NCI-H1417 treated with DMSO at 0.1 percent for 48 hours (cell line): ENCODE data around the gene MYH4.

Experiments
- DNase-seq: peaks from one replicate; lab custom pipeline; 2025; lab: John Stamatoyannopoulos, UW

Gene MYH4

GRCh38 chr17:10469459-10469858 lies at the start of gene MYH4:
TSS of gene MYH4 (minus strand) at chr17:10469559. CDS start at chr17:10466745, 2,814 bp downstream.
- DNase-seq = no peak

- no peak for DNase-seq
Measured at GRCh38 chr17:10518271-10519037, 49.1 kb upstream of the MYH4 start, which contains the start of gene MYH1. TSS of gene MYH1 (minus strand) at chr17:10518542. CDS start at chr17:10516642, 1,900 bp downstream.

DNA sequence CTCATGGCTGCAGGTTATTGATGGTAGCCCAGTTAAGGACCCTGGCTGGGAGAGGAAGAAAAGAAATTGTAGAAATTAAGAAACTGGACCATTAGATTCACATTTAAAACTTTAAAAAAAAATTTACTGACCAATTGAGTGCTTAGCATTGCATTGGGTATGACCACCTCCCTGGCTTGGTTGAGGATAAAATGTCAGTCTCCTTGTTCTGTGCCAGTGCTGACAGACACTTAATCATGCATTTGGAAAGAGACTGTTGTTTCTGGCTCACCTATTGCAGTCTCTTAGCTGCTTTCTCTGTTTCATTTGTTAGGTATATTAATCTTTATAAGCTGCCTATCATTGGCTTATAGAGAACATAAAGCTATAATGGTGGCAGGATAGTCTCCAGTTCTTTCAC lies 47.3 kb upstream of the MYH4 start:
- no peak for DNase-seq

GRCh38 chr17:10516065-10516464 lies 46.7 kb upstream of the MYH4 start:
- DNase-seq = no peak

- no peak for DNase-seq
Measured at GRCh38 chr17:10513299-10514067, 44.1 kb upstream of the MYH4 start.

DNA sequence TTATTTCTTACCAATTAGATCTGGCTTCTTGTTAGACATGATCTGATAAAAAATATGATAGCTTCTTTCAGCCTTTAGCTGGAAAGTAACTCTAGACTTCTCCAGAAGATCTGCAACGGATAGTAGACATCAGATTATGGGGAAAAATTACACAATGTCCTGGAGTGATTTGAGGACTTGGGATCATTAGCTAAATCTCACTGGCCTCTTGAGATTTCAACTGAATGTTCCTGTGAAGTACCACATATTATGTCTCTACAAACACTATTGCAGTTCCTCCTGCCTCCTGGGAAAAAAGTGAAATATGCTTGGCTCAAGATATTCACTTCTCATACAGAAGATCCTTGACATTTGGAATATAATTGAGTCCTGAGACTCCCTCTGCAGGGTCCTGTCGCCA lies 43.5 kb upstream of the MYH4 start:
- no peak for DNase-seq

- DNase-seq = no peak
Measured at GRCh38 chr17:10499950-10500349, 30.6 kb upstream of the MYH4 start.

DNA sequence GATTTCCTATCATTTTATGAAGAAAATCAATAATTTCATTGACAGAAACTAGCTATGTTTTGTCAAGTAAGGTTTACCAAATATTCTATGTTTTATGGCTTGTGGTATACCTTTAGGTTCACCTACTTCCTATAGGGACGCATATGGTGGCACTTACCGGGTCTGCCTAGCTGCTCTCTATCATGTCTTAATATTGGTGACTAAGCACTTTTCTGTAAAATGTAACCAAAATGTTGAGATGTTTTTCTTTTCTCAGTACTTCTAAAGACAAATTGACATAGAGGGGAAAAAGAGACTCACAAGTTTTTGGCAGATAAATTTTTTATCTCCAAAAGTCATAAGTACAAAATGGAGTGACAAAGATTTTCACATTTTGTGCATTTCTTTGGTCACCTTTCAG lies 22.6 kb upstream of the MYH4 start:
- DNase-seq = no peak

GRCh38 chr17:10482252-10482651 lies 12.9 kb upstream of the MYH4 start:
- no peak for DNase-seq

- no peak for DNase-seq
Measured at GRCh38 chr17:10477701-10478100, 8.3 kb upstream of the MYH4 start.

DNA sequence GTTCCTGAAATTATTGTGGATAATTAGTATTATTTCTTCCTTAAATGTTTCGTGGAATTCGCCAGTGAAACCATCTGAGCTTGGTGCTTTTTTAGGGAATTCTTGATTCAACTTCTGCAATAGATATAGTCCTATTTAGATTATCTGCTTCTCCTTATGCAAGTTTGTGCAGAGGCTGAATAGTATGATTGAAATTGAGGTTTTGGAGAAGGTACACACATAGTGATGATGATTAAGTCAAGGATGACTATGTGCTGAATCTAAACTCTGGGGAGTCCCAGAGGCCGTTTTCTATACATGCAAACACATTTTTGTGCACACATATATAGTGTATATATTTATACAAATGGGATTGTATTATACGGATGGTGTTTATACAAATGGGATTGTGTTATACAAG lies 5.2 kb upstream of the MYH4 start:
- no peak for DNase-seq

DNA sequence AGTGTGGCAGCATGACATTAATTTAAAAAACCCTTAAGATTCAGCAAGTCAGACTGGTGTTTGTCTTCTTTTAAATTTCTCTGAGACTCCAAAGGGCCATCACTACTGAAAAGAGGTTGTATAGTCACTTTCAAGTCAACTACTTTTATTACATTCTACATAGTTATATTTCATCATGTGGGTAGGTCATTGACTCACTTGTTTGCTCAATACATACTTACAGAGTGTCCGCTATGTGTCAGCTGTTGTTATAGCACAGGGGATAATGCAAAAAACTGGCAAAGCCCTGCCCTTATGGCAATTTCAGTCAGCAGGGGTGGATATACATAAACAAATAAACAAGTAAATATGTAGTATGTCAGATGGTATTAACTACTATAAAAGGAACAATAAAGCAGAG lies 2.5 kb upstream of the MYH4 start:
- no peak for DNase-seq

DNA sequence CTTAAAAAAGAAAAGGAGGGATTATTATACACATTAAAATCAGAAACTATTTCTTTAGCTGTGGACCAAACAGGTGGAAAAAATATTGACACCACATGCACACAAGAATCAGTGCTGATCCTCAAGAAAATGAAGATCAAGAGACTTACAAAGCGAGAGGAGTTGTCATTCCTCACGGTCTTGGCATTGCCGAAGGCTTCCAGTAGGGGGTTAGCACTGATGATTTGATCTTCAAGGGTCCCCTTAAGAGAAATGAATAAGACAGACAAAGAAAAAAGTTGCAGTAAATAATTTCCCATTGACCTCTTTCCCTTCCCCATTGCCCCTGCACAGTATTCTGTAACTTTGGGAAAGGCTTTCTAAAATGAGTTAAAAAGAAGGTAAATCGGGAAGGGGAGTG lies 6.0 kb downstream of the MYH4 start:
- no peak for DNase-seq

- no peak for DNase-seq
Measured at GRCh38 chr17:10460062-10460461, 9.3 kb downstream of the MYH4 start.

DNA sequence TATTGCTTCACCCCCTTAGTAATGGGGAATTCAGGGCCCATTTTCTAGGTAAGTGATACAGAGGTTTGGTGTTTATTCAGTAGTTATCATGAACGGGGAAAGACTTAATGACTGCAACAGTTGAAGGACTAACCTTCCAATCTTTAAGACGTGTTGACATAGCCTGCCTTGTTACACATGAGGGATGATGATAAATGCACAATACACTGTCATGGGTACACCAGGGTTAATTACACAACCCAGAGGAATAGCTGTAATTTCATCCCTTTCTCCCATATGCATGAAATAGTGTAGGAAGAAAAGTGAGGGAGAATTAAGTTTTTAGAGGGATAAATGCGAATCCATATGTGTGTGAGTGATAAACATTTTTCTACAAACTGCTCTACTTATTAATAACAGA lies 10.7 kb downstream of the MYH4 start:
- DNase-seq = no peak

GRCh38 chr17:10457952-10458351 lies 11.4 kb downstream of the MYH4 start:
- DNase-seq = no peak

GRCh38 chr17:10447026-10447931 lies 22.1 kb downstream of the MYH4 start:
- DNase-seq = no peak

DNA sequence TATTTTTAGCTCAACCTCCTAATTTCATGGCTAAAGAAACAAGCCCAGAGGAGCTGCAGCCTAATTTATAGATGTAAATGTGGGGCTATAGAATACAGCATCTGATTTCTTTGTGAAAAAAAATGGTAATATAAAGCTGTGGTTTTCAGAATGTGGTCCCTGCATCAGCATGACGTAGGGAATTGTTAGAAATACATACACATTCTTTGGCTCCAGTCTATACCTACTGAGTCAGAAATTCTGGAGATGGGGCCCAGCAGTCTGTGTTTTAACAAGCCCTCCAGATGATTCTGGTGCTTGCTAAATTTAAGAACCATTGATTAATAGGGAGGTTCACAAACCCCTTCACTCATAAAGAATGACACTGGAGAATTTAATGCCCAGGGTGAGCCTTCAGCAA lies 29.5 kb downstream of the MYH4 start:
- DNase-seq = no peak

DNA sequence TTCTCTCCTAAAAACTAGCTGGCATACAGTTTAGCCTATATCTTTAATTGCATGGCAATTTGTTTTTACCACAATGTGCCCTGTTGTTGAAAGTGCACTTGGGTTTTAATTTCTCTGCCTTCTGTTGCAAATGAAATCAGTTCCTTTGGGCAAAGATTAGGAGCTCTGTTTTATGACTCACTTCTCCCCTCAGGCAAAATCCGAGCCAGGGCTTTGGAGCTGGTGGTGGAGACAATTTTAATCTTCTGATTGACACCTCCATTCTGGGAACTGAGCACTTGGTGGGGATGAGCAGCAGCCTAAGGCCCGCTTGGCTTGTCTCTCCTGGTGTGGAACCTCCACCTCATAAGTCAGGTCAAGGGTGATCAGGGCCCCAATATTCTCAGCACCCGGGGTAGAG lies 34.3 kb downstream of the MYH4 start:
- no peak for DNase-seq

- DNase-seq = no peak
Measured at GRCh38 chr17:10429421-10430045, 39.8 kb downstream of the MYH4 start.

DNA sequence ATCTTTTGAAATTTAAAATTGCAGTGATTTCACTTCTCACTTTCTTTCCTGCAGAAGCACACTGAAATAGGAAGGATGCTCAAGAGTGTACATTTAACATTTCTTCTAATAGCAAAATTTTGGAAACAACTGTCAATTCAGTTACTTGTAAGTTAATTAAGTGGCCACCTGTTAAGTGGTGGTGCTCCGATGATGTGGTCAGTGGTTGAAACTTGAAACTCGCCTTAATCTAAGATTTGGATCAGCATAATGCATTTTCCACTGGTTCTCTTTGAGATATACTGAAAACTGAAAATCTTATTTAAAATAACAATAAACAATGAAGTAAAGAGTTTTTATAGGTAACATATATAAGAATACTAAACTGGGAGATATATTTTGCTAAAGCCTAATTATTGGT lies 40.6 kb downstream of the MYH4 start:
- no peak for DNase-seq
